Fibroblast of the aortic adventitia (primary cell): ENCODE measurements around the gene CDH23. TPM values are rescaled to one million over a fixed set of nuclear protein-coding genes. Genes with fewer than 3 reads are reported as not detected.

Experiments used
- DNase-seq: peaks from one replicate; pipeline ENCODE4 v3.0.0-alpha.2; 2010; ENCODE audit warnings: low read depth
- H3K4me3 ChIP-seq: 2 replicates; pipeline ENCODE4 v1.5.1; 2011; ENCODE audit warnings: low read depth, mild to moderate bottlenecking, control low read depth, low read length, moderate library complexity
- total RNA-seq: library from RNA; depleted of rRNA; stranded (reverse); fragments of >200 nt; gene quantifications from 2 replicates; pipeline ENCODE4 v1.2.3, GENCODE V29; 2012; ENCODE audit warnings: low replicate concordance
- TF ChIP-seq, protein P1 (sequence below): IDR thresholded peaks from 2 replicates; pipeline ENCODE4 v1.5.1; 2011; ENCODE audit warnings: mild to moderate bottlenecking, low read length, control low read depth, inconsistent platforms; ENCODE audit not compliant: insufficient read depth

CDH23 gene
- total RNA-seq, 1 donor, result 0.27 TPM

DNA sequence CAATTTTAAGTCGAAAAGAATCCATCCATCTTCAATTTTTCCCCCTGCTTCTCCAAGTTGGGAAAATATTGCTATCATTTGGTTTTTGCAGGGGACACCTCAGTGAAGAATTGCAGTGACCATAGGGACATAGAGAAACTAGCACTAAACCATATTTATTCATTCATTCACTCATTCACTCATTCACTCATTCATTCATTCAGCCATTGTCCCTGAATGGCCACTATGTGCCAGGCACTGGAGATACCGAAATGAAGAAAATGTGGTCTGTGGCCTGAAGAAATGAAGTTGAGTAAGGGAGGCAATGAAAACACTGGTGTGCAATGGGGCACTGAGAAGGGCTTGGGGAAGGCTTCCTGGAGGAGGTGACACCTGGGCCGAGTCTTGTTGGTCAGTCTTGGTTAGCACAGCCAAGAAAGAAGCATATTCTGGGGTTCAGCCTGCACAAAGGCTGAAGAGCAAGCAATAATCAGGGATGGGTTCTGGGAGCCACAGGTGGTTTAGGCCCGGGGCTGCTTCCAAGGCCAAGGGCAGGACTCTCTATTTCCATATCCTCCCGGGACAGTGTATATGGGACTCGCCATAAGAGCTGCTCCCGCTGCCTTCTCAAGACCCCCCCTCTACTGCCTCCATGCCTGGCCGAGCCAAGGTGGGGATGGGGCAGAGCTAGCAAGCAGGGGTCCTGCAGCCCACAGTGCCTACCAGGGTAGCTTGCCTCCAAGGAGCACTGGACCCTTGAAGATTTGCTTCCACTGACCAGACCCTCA lies 348.4 kb downstream of the CDH23 start:
- TF ChIP-seq, protein P1, sequence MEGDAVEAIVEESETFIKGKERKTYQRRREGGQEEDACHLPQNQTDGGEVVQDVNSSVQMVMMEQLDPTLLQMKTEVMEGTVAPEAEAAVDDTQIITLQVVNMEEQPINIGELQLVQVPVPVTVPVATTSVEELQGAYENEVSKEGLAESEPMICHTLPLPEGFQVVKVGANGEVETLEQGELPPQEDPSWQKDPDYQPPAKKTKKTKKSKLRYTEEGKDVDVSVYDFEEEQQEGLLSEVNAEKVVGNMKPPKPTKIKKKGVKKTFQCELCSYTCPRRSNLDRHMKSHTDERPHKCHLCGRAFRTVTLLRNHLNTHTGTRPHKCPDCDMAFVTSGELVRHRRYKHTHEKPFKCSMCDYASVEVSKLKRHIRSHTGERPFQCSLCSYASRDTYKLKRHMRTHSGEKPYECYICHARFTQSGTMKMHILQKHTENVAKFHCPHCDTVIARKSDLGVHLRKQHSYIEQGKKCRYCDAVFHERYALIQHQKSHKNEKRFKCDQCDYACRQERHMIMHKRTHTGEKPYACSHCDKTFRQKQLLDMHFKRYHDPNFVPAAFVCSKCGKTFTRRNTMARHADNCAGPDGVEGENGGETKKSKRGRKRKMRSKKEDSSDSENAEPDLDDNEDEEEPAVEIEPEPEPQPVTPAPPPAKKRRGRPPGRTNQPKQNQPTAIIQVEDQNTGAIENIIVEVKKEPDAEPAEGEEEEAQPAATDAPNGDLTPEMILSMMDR, result no peak
- no peak overlapping the region for H3K4me3 ChIP-seq
- DNase-seq, result no peak

DNA sequence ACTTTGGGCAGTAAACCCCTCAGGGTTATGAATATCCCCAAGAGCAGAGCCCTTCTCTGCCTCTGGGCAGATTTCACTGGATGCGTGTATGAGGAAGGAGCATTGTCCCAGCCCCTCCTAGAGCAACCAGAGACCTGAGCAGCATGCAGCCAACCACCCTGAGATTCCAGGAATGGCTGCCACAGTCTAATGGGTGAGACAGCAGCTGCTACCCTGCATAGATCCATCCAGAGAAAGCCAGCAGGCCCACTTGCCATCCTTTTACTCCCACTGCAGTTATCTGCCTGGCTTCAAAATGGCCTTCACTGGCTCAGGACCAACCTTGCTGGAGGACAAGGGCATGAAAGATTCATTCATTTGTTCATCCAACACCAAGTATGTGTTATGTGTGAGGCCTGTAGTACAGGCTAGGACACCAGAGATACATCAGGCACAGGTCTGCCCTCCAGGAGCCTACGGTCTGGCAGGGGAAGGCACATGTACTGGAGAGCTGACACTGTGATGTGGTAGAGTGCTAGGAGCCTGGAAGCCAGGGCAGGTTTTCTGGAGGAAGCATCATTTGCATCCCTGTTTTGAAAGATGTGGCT lies 349.0 kb downstream of the CDH23 start:
- TF ChIP-seq, protein P1, result no peak
- H3K4me3 ChIP-seq, result no peak overlapping the region
- DNase-seq, result no peak

- H3K4me3 ChIP-seq, result no peak overlapping the region
- peak; percentile 19 for DNase-seq
- TF ChIP-seq, protein P1, result no peak
These were observed 349.8 kb downstream of the CDH23 start for GRCh38 chr10:71746344-71747037.

DNA sequence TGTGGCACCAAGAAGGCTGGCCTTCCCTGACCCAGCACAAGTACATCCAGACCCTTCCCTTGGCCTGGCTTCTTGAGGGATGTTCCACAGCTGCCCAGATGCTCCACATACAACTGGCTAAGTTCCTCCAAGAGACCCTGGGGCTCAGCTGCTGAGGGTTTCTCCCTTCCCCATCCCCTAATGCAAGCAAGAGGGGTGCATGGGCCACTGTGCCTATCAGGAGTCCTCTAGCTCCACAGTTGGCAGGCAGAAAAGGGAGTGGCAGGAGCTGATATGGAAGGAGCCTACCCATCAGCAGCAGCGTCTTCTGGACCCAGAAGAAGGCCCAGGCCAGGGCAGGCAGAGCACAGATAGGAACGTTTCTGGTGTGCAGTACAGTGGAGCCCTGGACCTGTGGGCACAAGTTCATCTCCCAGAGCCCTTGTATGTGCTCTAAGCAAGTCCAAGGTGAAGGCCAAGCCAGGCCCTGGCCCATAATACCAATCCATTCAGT lies 350.4 kb downstream of the CDH23 start:
- DNase-seq, result no peak
- no peak overlapping the region for H3K4me3 ChIP-seq
- TF ChIP-seq, protein P1, result no peak

- DNase-seq, result no peak
- TF ChIP-seq, protein P1, result no peak
- H3K4me3 ChIP-seq, result no peak overlapping the region
These were observed 351.1 kb downstream of the CDH23 start for GRCh38 chr10:71747551-71748523.

GRCh38 chr10:71748671-71749191 lies 352.0 kb downstream of the CDH23 start:
- DNase-seq, result peak; percentile 28
- TF ChIP-seq, protein P1, result no peak
- no peak overlapping the region for H3K4me3 ChIP-seq
